ENCODE measurements around the gene AUNIP. TPM values are rescaled to one million over a fixed set of nuclear protein-coding genes. Genes with fewer than 3 reads are reported as not detected.

The AUNIP gene
- total RNA-seq, 2 donors from 2014 or later, result 0.32 to 4.3 TPM

DNA sequence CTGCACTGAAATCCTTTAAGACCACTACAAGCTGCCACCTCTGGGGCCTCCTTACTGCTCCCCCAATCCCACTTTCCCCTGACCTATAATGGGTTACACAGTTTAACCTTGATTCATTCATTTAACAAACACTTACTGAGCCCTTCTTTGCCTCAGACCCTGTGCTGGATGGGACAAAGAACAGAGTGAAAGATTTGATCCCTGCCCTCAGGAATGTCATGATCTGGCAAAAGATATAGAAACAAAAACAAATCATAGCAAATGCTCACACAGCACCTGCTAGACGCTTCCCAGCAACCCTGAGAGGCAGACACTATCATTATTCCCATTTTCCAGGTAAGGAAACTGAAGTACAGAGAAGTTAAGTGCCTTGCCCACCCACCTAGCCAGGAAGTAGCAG, 7.0 kb upstream of the AUNIP start:
- TF ChIP-seq POLR2AphosphoS5 (IDR thresholded peaks at IDR 0.05) (no peak), POLR2A (IDR thresholded peaks at IDR 0.05) (no peak)
- TF ChIP-seq, protein P1, sequence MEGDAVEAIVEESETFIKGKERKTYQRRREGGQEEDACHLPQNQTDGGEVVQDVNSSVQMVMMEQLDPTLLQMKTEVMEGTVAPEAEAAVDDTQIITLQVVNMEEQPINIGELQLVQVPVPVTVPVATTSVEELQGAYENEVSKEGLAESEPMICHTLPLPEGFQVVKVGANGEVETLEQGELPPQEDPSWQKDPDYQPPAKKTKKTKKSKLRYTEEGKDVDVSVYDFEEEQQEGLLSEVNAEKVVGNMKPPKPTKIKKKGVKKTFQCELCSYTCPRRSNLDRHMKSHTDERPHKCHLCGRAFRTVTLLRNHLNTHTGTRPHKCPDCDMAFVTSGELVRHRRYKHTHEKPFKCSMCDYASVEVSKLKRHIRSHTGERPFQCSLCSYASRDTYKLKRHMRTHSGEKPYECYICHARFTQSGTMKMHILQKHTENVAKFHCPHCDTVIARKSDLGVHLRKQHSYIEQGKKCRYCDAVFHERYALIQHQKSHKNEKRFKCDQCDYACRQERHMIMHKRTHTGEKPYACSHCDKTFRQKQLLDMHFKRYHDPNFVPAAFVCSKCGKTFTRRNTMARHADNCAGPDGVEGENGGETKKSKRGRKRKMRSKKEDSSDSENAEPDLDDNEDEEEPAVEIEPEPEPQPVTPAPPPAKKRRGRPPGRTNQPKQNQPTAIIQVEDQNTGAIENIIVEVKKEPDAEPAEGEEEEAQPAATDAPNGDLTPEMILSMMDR (IDR thresholded peaks at IDR 0.05), result no peak
- intact Hi-C loops (cut with DNase I), result no loop called here
- no peak for DNase-seq (ENCODE audit: low spot score)
- no peak overlapping the region for H3K4me3 ChIP-seq
- H3K9me3 ChIP-seq, result no peaks in the 10 kb centered on the region
- no peaks in the 10 kb centered on the region for H3K27me3 ChIP-seq (replicated peaks; ENCODE audit: insufficient read depth)
- no peaks in the 10 kb centered on the region for H3K36me3 ChIP-seq
- H3K27ac ChIP-seq, result no peak overlapping the region
- no peaks in the 10 kb centered on the region for H3K4me1 ChIP-seq (replicated peaks)
- WGBS, result 84% methylated on average over 1 of the region's 1 CpG

DNA sequence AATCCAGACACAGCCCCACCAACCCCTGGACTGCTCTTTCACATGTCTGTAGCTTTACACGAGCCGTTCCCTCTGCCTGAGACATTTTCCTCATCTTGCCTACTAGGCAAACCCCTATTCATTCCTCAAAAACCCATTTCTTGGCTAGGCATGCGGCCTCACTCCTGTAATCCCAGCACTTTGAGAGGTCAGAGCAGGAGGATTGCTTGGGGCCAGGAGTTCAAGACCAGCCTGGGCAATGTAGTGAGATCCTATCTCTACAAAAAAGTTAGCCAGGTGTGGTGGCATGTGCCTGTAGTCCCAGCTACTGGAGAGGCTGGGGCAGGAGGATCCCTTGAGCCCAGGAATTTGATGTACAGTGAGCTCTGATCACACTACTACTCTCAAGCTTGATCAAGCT, 5.2 kb upstream of the AUNIP start:
- H3K27me3 ChIP-seq (replicated peaks; ENCODE audit: insufficient read depth), result no peaks in the 10 kb centered on the region
- intact Hi-C loops (cut with DNase I), result no loop called here
- no peak for TF ChIP-seq POLR2A (IDR thresholded peaks at IDR 0.05)
- TF ChIP-seq, protein P1 (IDR thresholded peaks at IDR 0.05), result no peak
- no peak for TF ChIP-seq POLR2AphosphoS5 (IDR thresholded peaks at IDR 0.05)
- WGBS, result 97% methylated on average over 3 of the region's 3 CpGs
- H3K4me3 ChIP-seq, result no peak overlapping the region
- no peaks in the 10 kb centered on the region for H3K36me3 ChIP-seq
- no peaks in the 10 kb centered on the region for H3K9me3 ChIP-seq
- no peaks in the 10 kb centered on the region for H3K4me1 ChIP-seq (replicated peaks)
- DNase-seq (ENCODE audit: low spot score), result no peak
- H3K27ac ChIP-seq, result no peak overlapping the region

DNA sequence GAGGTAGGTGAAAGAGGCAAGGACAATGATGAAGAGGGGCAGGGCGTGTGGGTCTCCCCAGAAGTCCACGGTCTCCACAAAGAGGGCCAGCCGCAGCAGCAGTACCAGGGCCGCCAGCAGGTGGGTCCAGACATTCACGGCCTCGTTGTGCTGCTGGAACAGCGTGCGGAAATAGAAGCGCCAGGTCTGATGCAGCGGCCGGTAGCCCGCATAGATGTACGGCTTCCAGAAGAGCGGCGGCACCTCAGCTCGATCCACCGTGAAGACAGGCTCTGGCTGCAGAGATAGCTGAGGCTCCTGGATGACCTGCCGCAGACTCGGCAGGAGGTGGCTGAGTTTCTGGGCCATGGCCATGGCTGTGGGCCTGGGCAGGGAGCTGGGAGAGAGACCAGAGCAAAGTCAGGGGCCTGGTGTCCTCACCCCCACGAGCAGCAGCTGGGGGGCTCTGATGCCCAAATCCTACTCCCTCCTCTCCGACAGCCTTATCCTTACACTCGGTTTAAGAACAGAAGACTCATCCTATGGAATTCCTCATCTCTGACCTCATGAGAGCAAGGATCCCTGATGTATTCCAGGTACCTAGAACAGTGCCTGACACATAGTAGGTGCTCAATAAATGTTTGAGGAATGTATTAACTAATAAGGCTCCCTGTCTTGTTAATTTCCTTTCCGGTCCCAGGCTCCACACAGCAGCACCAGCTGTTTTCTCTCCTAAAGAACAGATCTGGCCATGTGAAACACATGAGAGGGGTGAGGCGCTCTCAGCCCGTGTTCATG, 4.4 kb upstream of the AUNIP start:
- DNase-seq (ENCODE audit: low spot score), result no peak
- H3K27ac ChIP-seq, result no peak overlapping the region
- WGBS, result 91% methylated on average over 25 of the region's 25 CpGs

DNA sequence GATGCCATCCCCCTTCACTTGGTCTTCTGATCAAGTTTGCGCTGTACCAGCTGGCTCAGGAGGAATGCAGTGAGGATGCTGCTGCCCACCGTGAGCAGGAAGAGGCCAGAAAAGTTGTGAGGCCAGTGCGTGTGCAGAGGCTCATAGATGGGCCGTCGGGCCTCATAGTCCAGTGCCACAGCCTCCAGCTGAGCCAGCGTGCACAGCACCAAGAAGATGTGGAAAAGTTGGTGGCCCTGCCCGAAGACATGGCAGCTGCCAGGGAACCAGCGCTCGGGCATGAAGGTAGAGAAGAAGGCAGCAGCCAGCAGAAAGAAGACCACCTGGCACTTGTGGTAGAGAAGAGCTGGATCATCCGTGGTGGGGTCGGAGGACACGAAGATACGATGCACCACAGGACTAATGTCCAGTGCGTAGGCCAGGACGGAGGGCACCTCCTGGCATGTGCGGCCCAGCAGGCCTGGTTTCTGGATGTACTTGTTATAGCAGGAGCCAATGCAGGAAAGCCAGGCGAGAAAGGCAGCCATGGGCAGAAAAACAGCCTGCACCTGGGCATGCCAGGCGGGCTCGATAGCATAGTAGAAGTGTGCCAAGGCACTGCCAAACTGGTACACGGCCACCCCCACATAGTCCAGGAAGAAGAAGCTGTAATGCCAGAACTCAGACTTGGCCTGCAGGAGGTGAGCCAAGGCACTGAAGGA, 3.7 kb upstream of the AUNIP start:
- Histone ChIP-seq H3K9me3 (no peaks in the 10 kb centered on the region), H3K27me3 (replicated peaks; ENCODE audit: insufficient read depth) (no peaks in the 10 kb centered on the region), H3K36me3 (no peaks in the 10 kb centered on the region), H3K4me1 (replicated peaks) (peaks cover 7% of the 10 kb centered on the region), H3K4me3 (no peak overlapping the region), H3K27ac (no peak overlapping the region)
- 86% methylated on average over 20 of the region's 20 CpGs for WGBS
- intact Hi-C loops (cut with DNase I), result no loop called here
- TF ChIP-seq POLR2A (IDR thresholded peaks at IDR 0.05), result no peak
- TF ChIP-seq, protein P1 (IDR thresholded peaks at IDR 0.05), result no peak
- TF ChIP-seq POLR2AphosphoS5 (IDR thresholded peaks at IDR 0.05), result peak; percentile 32
- DNase-seq (ENCODE audit: low spot score), result peak; percentile 34

More for the DNA sequence above, 4.4 kb upstream of the AUNIP start:
- H3K4me3 ChIP-seq, result no peak overlapping the region
- TF ChIP-seq, protein P1 (IDR thresholded peaks at IDR 0.05), result no peak
- no peak for TF ChIP-seq POLR2A (IDR thresholded peaks at IDR 0.05)
- no peak for TF ChIP-seq POLR2AphosphoS5 (IDR thresholded peaks at IDR 0.05)
- H3K27me3 ChIP-seq (replicated peaks; ENCODE audit: insufficient read depth), result no peaks in the 10 kb centered on the region
- no peaks in the 10 kb centered on the region for H3K9me3 ChIP-seq
- peaks cover 6% of the 10 kb centered on the region for H3K4me1 ChIP-seq (replicated peaks)
- H3K36me3 ChIP-seq, result no peaks in the 10 kb centered on the region
- intact Hi-C loops (cut with DNase I), result no loop called here

Data from prostate gland (tissue), 2 donors.